Ishikawa (cell line): ENCODE data around the gene STX5.

Experiments
- CEBPB ChIP-seq: IDR thresholded peaks from 2 replicates; pipeline ENCODE4 v1.6.1; 2012
- CREB1 ChIP-seq: IDR thresholded peaks from 2 replicates; pipeline ENCODE4 v1.6.1; 2012; ENCODE audit warnings: low read depth
- EGR1 ChIP-seq: IDR thresholded peaks from 2 replicates; pipeline ENCODE4 v1.6.1; 2012
- EP300 ChIP-seq: IDR thresholded peaks from 2 replicates; pipeline ENCODE4 v1.6.1; 2012; ENCODE audit warnings: borderline replicate concordance
- FOXM1 ChIP-seq: IDR thresholded peaks from 2 replicates; pipeline ENCODE4 v1.6.1; 2012; ENCODE audit warnings: low read depth, borderline replicate concordance
- NFIC ChIP-seq: IDR thresholded peaks from 2 replicates; pipeline ENCODE4 v1.6.1; 2012
- RAD21 ChIP-seq: IDR thresholded peaks from 2 replicates; pipeline ENCODE4 v1.6.1; 2012; ENCODE audit warnings: low read depth
- TAF1 ChIP-seq: IDR thresholded peaks from 2 replicates; pipeline ENCODE4 v1.6.1; 2012; ENCODE audit warnings: low read depth, mild to moderate bottlenecking
- TCF12 ChIP-seq: IDR thresholded peaks from 2 replicates; pipeline ENCODE4 v1.6.1; 2012; ENCODE audit warnings: low read depth
- TEAD4 ChIP-seq: IDR thresholded peaks from 2 replicates; pipeline ENCODE4 v1.6.1; 2012
- YY1 ChIP-seq: IDR thresholded peaks from 2 replicates; pipeline ENCODE4 v1.6.1; 2012; ENCODE audit warnings: low read depth
- ZBTB7A ChIP-seq: IDR thresholded peaks from 2 replicates; pipeline ENCODE4 v1.6.1; 2012; ENCODE audit warnings: low read depth
- TF ChIP-seq, protein P1 (sequence below): IDR thresholded peaks from 2 replicates; pipeline ENCODE4 v1.6.1; 2012
- TF ChIP-seq, protein P2 (sequence below): IDR thresholded peaks from 2 replicates; pipeline ENCODE4 v1.6.1; 2012
- TF ChIP-seq, protein P3 (sequence below): IDR thresholded peaks from 2 replicates; pipeline ENCODE4 v1.6.1; 2012; ENCODE audit warnings: low read depth, mild to moderate bottlenecking

The STX5 gene

DNA sequence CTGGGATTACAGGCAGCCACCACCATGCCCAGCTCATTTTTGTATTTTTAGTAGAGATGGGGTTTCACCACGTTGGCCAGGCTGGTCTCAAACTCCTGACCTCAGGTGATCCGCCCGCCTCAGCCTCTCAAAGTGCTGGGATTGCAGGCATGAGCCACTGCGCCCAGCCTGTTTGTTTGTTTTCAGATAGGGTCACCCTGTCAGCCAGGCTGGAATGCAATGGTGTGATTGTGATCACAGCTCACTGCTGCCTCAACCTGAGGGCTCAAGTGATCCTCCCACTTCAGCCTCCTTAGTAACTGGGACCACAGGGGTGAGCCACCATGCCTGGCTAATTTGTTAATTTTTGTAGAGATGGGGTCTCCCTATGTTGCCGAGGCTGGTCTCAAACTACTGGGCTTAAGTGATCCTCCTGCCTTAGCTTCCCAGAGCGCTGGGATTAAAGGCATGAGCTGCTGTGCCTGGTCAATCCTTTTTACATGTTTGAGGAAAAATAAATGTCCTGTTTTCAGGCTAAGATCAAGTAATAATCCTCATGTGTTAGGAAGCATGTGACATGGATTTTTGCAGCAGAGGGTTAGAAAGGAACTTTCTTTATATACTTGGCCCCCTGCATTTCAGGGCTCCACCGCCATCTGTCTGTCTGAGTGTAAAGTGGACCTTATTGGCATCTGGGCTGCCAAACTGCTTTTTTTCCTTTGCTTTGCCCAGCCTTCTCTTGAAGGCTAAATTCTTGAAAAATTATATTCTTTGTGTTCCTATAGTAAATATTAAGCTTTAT, 44.0 kb upstream of the STX5 start:
- no peak for TF ChIP-seq TAF1
- TF ChIP-seq, protein P1, sequence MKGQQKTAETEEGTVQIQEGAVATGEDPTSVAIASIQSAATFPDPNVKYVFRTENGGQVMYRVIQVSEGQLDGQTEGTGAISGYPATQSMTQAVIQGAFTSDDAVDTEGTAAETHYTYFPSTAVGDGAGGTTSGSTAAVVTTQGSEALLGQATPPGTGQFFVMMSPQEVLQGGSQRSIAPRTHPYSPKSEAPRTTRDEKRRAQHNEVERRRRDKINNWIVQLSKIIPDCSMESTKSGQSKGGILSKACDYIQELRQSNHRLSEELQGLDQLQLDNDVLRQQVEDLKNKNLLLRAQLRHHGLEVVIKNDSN = no peak
- no peak for TF ChIP-seq CEBPB
- no peak for TF ChIP-seq YY1
- TF ChIP-seq NFIC = no peak
- TF ChIP-seq EP300 = no peak
- no peak for TF ChIP-seq CREB1
- TF ChIP-seq TEAD4 = no peak
- TF ChIP-seq, protein P2, sequence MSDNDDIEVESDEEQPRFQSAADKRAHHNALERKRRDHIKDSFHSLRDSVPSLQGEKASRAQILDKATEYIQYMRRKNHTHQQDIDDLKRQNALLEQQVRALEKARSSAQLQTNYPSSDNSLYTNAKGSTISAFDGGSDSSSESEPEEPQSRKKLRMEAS = no peak
- no peak for TF ChIP-seq EGR1
- TF ChIP-seq, protein P3, sequence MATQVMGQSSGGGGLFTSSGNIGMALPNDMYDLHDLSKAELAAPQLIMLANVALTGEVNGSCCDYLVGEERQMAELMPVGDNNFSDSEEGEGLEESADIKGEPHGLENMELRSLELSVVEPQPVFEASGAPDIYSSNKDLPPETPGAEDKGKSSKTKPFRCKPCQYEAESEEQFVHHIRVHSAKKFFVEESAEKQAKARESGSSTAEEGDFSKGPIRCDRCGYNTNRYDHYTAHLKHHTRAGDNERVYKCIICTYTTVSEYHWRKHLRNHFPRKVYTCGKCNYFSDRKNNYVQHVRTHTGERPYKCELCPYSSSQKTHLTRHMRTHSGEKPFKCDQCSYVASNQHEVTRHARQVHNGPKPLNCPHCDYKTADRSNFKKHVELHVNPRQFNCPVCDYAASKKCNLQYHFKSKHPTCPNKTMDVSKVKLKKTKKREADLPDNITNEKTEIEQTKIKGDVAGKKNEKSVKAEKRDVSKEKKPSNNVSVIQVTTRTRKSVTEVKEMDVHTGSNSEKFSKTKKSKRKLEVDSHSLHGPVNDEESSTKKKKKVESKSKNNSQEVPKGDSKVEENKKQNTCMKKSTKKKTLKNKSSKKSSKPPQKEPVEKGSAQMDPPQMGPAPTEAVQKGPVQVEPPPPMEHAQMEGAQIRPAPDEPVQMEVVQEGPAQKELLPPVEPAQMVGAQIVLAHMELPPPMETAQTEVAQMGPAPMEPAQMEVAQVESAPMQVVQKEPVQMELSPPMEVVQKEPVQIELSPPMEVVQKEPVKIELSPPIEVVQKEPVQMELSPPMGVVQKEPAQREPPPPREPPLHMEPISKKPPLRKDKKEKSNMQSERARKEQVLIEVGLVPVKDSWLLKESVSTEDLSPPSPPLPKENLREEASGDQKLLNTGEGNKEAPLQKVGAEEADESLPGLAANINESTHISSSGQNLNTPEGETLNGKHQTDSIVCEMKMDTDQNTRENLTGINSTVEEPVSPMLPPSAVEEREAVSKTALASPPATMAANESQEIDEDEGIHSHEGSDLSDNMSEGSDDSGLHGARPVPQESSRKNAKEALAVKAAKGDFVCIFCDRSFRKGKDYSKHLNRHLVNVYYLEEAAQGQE = no peak
- no peak for TF ChIP-seq FOXM1
- no peak for TF ChIP-seq ZBTB7A
- TF ChIP-seq RAD21 = no peak
- TF ChIP-seq TCF12 = no peak

DNA sequence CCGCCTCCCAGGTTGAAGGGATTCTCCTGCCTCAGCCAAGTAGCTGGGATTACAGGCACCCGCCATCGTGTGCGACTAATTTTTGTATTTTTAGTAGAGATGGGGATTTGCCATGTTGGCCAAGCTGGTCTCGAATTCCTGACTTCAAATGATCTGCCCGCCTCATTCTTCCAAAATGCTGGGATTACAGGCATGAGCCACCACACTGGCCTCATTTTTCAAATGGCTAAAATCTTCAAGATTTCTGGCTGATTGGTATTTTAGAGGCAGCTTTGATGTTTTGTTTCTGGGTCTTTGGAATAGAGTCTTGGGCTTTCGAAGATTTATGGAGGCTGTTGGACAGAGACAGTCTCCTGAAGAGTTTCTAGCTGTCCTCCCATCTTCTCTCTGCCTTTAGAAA, 43.0 kb upstream of the STX5 start:
- TF ChIP-seq RAD21 = no peak
- TF ChIP-seq NFIC = no peak
- TF ChIP-seq ZBTB7A = no peak
- TF ChIP-seq EGR1 = no peak
- no peak for TF ChIP-seq EP300
- TF ChIP-seq YY1 = no peak
- no peak for TF ChIP-seq TEAD4
- TF ChIP-seq CEBPB = no peak
- TF ChIP-seq, protein P2 = no peak
- no peak for TF ChIP-seq TCF12
- TF ChIP-seq TAF1 = no peak
- TF ChIP-seq CREB1 = no peak
- TF ChIP-seq, protein P3 = no peak
- TF ChIP-seq, protein P1 = no peak
- TF ChIP-seq FOXM1 = no peak

DNA sequence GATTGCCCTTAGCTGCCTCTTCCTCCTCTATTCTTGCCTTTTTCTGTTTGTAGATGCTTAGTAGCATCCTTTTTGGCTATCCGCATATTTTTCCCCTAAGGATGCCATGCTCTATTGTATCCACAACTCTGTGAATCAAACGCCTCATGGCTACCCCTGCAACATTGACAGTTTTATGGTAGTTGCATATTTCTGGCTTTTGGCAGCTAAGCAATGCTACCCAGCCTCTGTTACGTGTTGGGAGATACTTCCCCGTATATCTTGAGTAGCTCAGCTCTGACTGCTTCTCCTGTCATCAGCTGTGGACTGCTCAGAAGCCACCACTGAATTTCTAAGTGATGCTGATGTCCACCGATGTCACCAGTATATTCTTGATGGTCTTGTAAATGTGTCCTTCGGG, 33.8 kb upstream of the STX5 start:
- TF ChIP-seq NFIC (0 out of 2 replicates have a peak, but pooled peaks have one; percentile 19), EP300 (no peak), CREB1 (no peak), EGR1 (no peak), TCF12 (no peak), CEBPB (no peak)

DNA sequence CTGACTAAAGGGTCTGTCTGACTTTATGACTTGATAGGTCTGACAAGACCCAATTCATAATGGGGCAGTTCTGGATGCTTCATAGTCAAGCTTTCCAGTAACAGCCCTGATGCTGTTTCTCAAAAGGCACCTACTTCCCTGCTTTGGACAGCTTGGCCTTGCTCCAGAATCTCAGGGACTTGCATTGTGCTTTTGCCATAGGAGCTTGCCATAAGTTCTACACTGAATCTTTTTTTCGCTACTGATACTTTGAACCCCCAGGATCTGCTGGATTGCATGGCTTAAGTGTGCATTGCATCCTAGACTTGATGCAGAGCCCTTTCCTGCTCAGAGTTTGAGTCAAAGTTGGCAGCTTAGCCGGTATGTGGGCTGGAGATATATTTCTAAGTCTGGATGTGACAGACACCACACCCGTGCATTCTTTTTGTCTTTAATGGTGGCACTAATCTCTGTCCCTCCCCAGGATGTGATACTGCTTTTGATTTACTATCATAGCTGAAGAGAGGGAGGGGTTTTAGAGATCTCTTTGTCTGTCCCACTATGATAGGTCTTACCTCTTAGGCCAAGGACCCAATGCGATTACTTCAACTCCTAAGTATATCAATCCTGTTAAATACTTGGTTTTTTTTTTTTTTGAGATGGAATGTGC, 32.0 kb upstream of the STX5 start:
- TF ChIP-seq EP300 = no peak
- TF ChIP-seq YY1 = no peak
- no peak for TF ChIP-seq CEBPB
- no peak for TF ChIP-seq EGR1
- TF ChIP-seq, protein P2 = no peak
- no peak for TF ChIP-seq ZBTB7A
- TF ChIP-seq TCF12 = no peak
- no peak for TF ChIP-seq TAF1

DNA sequence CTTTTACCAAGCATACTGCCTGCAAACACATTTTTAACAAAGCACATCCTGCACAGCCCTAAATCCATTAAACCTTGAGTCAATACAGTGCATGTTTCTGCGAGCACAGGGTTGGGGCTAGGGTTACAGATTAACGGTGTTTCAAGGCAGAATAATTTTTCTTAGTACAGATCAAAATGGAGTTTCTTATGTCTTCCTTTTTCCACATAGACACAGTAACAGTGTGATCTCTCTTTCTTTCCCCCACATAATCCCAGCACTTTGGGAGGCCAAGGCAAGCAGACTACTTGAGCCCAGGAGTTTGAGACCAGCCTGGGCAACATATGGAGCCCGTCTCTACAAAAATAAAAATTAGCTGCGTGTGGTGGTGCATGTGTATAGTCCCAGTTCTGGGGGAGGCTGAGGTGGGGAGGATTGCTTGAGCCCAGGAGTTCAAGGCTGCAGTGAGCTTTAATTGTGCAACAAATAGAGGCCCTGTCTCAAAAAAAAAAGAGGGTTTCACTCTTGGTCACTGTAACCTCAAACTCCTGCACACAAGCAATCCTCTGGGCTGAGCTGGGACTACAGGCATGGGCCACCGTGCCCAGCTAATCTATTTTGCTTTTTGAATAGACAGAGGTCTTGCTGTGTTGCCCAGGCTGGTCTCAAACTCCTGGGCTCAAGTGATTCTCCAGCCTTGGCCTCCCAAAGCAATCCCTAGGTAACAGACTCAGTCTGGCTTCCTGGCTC, 29.1 kb upstream of the STX5 start:
- TF ChIP-seq, protein P2 = no peak
- TF ChIP-seq ZBTB7A (no peak), NFIC (no peak), RAD21 (no peak), CREB1 (no peak), CEBPB (no peak), YY1 (no peak), EGR1 (no peak), FOXM1 (no peak), EP300 (no peak), TEAD4 (no peak), TCF12 (no peak), TAF1 (no peak)
- TF ChIP-seq, protein P3 = no peak
- TF ChIP-seq, protein P1 = no peak
